ENCODE results near the gene KIF21B.

- no peak for TF ChIP-seq EZH2 (IDR thresholded peaks at IDR 0.05; ENCODE audit: insufficient read depth, poor library complexity, severe bottlenecking)
- no peak for TF ChIP-seq EZH2phosphoT487 (IDR thresholded peaks at IDR 0.05; ENCODE audit: insufficient read depth, low read depth)
These were observed 64.0 kb downstream of the KIF21B start for GRCh38 chr1:200959411-200959921.

Data from GM23248 (cell line).